GM10248 (cell line): ENCODE measurements around the gene HEATR1.
"Not testable (repeated sequence)": the region's sequence is repeated elsewhere in the genome, so short reads cannot be mapped to it uniquely, and the experiment has no call there.

Experiments
- CTCF ChIA-PET: fragments of 300-600 bp; sonication (Branson Sonifier 250); formaldehyde crosslinking; extraction: SDS; loops from one replicate; lab custom pipeline; 2021; ENCODE audit warnings: antibody characterized with exemption; lab: Yijun Ruan, JAX
- POLR2A ChIA-PET: fragments of 350-650 bp; sonication (Branson Sonifier 250); formaldehyde crosslinking; extraction: SDS; loops from one replicate; lab custom pipeline; 2020; ENCODE audit warnings: antibody characterized with exemption; lab: Yijun Ruan, JAX
- DNase-seq: peaks from one replicate; pipeline ENCODE4 v3.0.0; 2012; ENCODE audit errors: extremely low spot score
- CTCF ChIP-seq: IDR thresholded peaks from 2 replicates; pipeline ENCODE4 v1.5.1; 2012; ENCODE audit warnings: mild to moderate bottlenecking, low read depth; ENCODE audit errors: extremely low read depth, missing control alignments, control extremely low read depth

The HEATR1 gene

GRCh38 chr1:236590553-236591150 lies 13.7 kb downstream of the HEATR1 start:
- no peak for TF ChIP-seq CTCF
- ChIA-PET POLR2A (no interaction called here), CTCF (no interaction called here)
- DNase-seq, result no peak

- POLR2A ChIA-PET, result no interaction called here
- CTCF ChIA-PET, result no interaction called here
These were observed 14.8 kb downstream of the HEATR1 start for GRCh38 chr1:236589531-236589930.

GRCh38 chr1:236581528-236581927 lies 22.8 kb downstream of the HEATR1 start:
- CTCF ChIA-PET, result interaction anchor here (0.9 to 1.2 kb wide), 2 partner anchors 13 to 263 kb away, joined by 3 to 4 read pairs; no protein-coding TSS in a partner anchor
- no peak for TF ChIP-seq CTCF
- POLR2A ChIA-PET, result no interaction called here
- no peak for DNase-seq

More at GRCh38 chr1:236589531-236589930, 14.8 kb downstream of the HEATR1 start:
- DNase-seq, result no peak
- TF ChIP-seq CTCF, result no peak

GRCh38 chr1:236580404-236580803 lies 23.9 kb downstream of the HEATR1 start:
- CTCF ChIA-PET, result interaction anchor here (0.8 to 1.4 kb wide), 4 partner anchors 19 to 264 kb away, joined by 3 to 5 read pairs (median 4); partner anchors contain the start of gene HEATR1
- POLR2A ChIA-PET, DNase-seq: not testable (repeated sequence)

GRCh38 chr1:236578661-236579060 lies 25.7 kb downstream of the HEATR1 start:
- TF ChIP-seq CTCF, result no peak
- POLR2A ChIA-PET, result no interaction called here
- DNase-seq, result no peak
- CTCF ChIA-PET, result interaction anchor here (1.0 to 1.8 kb wide), 2 partner anchors 18 to 20 kb away, joined by 3 to 4 read pairs; no protein-coding TSS in a partner anchor

- DNase-seq, POLR2A ChIA-PET: not testable (repeated sequence)
- CTCF ChIA-PET, result interaction anchor here (1.8 kb wide), 1 partner anchor 19 kb away, joined by 4 read pairs; no protein-coding TSS in a partner anchor
These were observed 27.3 kb downstream of the HEATR1 start for GRCh38 chr1:236577041-236577440.

GRCh38 chr1:236576004-236576403 lies 28.3 kb downstream of the HEATR1 start:
- CTCF ChIA-PET, result interaction anchor here (1.0 to 2.1 kb wide), 3 partner anchors 17 to 41 kb away, joined by 3 to 5 read pairs (median 3); no protein-coding TSS in a partner anchor
- DNase-seq, result no peak
- no peak for TF ChIP-seq CTCF

More at GRCh38 chr1:236576004-236576403, 28.3 kb downstream of the HEATR1 start:
- POLR2A ChIA-PET, result no interaction called here
